ENCODE measurements around the gene LTBP1.
"Not testable (repeated sequence)": the region's sequence is repeated elsewhere in the genome, so short reads cannot be mapped to it uniquely, and the experiment has no call there.

LTBP1 gene

GRCh38 chr2:32958821-32959220, 12.1 kb downstream of the LTBP1 start:
- Histone ChIP-seq H3K4me3 (no peak overlapping the region), H3K27me3 (ENCODE audit: low read depth) (peaks cover 4% of the 10 kb centered on the region), H3K9me3 (no peaks in the 10 kb centered on the region), H3K4me1 (no peaks in the 10 kb centered on the region), H3K36me3 (replicated peaks) (no peaks in the 10 kb centered on the region)
- DNase-seq (ENCODE audit: low spot score in 2 of 2): no peak
- in situ Hi-C loops (cut with MboI; ENCODE audit: low sequenced_read_pairs): no loop called here

- Histone ChIP-seq H3K4me3 (no peak overlapping the region), H3K27me3 (ENCODE audit: low read depth) (peaks cover 4% of the 10 kb centered on the region), H3K9me3 (no peaks in the 10 kb centered on the region), H3K36me3 (replicated peaks) (no peaks in the 10 kb centered on the region), H3K4me1 (no peaks in the 10 kb centered on the region)
- in situ Hi-C loops (cut with MboI; ENCODE audit: low sequenced_read_pairs): no loop called here
- no peak for DNase-seq (ENCODE audit: low spot score in 2 of 2)
Observed at GRCh38 chr2:32960238-32960637, 13.5 kb downstream of the LTBP1 start.

DNA sequence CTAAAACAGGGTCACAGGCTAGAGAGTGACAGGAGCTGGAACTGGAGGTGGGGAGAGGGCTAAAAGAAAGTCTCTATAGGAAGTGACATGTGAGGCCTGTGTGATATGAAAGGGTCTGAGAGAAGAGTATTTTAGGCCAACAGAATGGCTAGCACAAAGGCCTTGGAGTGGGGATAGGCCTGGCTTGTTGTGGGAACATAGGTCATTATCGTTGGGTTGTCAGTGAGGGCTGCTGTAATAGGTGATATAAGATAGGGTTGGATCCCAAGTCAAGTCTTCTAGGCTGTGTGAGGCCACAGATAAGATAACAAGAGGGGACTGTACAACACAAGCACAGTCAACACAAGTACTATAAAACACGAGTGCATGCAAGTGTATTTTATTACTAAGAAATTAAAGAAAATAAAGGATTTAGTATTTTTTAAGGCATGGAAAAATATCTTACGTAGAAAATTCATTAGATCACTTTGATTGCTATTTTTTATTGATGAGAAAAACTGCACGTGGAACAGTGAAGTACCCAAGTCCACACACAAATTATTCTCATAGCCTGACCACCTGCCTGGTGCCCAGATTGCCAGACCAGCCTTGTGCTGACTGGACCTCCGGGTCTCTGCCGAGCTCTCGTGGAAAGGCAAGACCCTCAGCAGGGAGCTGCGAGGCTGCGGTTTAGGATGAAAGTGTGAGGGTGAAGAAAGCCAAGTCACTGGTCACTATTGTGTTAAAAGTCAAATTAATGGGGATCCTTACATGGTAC, 14.1 kb downstream of the LTBP1 start:
- Histone ChIP-seq H3K4me1 (no peaks in the 10 kb centered on the region), H3K4me3 (no peak overlapping the region), H3K36me3 (replicated peaks) (no peaks in the 10 kb centered on the region), H3K9me3 (no peaks in the 10 kb centered on the region), H3K27me3 (ENCODE audit: low read depth) (0 out of 2 replicates have a peak, but pooled peaks cover under 1% of the 10 kb centered on the region)
- in situ Hi-C loops (cut with MboI; ENCODE audit: low sequenced_read_pairs): no loop called here
- no peak for DNase-seq (ENCODE audit: low spot score in 2 of 2)

DNA sequence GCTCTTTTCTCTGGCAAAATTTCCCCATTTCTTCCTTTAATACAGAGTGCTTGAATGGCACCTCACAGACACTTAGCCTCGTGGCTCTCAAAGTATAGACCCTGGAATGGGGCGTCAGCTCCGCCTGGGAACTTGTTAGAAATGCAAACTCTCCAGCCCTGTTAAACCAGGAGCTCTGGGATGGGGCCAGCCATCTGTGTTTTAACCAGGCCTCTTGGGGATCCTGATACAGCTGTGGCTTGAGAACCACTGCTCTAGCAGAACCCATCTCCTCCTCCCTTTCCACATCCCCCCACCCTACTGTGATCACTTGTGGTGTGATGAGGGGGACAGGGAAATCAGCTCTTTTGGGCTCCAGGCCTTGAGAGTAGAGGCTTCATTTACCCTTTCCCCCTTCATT, 15.9 kb downstream of the LTBP1 start:
- DNase-seq (ENCODE audit: low spot score in 2 of 2): no peak
- Histone ChIP-seq H3K9me3 (no peaks in the 10 kb centered on the region), H3K36me3 (replicated peaks) (no peaks in the 10 kb centered on the region), H3K27me3 (ENCODE audit: low read depth) (no peaks in the 10 kb centered on the region), H3K4me1 (no peaks in the 10 kb centered on the region), H3K4me3 (no peak overlapping the region)
- in situ Hi-C loops (cut with MboI; ENCODE audit: low sequenced_read_pairs): no loop called here

DNA sequence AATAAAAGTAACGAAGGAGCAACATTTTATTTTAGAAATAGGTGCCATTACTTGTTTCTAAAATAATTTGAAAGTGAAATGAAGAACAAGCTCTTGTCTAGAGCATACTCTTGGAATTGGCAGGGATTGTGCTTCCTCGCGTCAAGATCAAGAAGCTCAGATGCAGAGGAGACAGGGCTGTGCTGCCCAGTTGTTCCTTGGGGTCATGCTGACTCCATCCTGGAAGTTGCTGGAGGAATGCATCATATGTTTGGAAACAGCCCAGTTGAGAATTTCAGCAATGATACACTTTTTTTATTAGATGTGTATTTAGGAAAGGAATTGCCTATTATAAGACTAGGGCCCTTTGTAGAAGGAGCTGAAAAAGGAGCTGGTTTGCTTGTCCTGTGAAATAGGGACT, 17.2 kb downstream of the LTBP1 start:
- H3K27me3 ChIP-seq (ENCODE audit: low read depth): no peaks in the 10 kb centered on the region
- H3K4me1 ChIP-seq: no peaks in the 10 kb centered on the region
- in situ Hi-C loops (cut with MboI; ENCODE audit: low sequenced_read_pairs): no loop called here
- DNase-seq (ENCODE audit: low spot score in 2 of 2): no peak
- no peaks in the 10 kb centered on the region for H3K36me3 ChIP-seq (replicated peaks)
- H3K9me3 ChIP-seq: no peaks in the 10 kb centered on the region
- no peak overlapping the region for H3K4me3 ChIP-seq

GRCh38 chr2:32965523-32966171, 18.9 kb downstream of the LTBP1 start:
- in situ Hi-C loops (cut with MboI; ENCODE audit: low sequenced_read_pairs): no loop called here
- no peak for DNase-seq (ENCODE audit: low spot score in 2 of 2)
- no peaks in the 10 kb centered on the region for H3K27me3 ChIP-seq (ENCODE audit: low read depth)
- no peaks in the 10 kb centered on the region for H3K4me1 ChIP-seq
- no peaks in the 10 kb centered on the region for H3K36me3 ChIP-seq (replicated peaks)
- H3K9me3 ChIP-seq: no peaks in the 10 kb centered on the region
- no peak overlapping the region for H3K4me3 ChIP-seq

DNA sequence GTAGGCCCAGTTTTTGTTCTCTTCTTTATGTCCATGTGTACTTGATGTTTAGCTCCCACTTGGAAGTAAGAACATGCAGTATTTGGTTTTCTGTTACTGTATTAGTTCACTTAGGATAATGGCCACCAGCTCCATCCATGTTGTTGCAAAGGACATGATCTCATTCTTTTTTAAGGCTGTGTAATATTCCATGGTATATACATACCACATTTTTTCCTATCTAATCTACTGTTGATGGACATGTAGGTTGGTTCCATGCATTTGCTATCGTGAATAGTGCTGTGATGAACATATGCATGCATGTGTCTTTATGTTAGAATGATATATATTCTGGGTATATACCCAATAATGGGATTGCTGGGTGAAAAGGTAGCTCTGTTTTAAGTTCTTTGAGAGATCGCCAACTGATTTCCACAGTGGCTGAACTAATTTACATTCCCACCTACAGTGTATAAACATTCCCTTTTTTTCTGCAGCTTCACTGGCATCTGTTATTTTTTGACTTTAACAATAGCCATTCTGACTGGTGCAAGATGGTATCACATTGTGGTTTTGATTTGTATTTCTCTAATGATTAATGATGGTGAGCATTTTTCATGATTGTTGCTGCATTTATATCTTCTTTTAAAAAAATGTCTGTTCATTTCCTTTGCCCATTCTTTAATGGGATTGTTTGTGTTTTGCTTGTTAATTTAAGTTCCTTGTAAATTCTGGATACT, 22.9 kb downstream of the LTBP1 start:
- DNase-seq (ENCODE audit: low spot score in 2 of 2): no peak
- Histone ChIP-seq H3K27me3 (ENCODE audit: low read depth) (no peaks in the 10 kb centered on the region), H3K36me3 (replicated peaks) (no peaks in the 10 kb centered on the region), H3K4me1 (no peaks in the 10 kb centered on the region), H3K4me3 (no peak overlapping the region), H3K9me3 (no peaks in the 10 kb centered on the region)
- in situ Hi-C loops (cut with MboI; ENCODE audit: low sequenced_read_pairs): no loop called here

DNA sequence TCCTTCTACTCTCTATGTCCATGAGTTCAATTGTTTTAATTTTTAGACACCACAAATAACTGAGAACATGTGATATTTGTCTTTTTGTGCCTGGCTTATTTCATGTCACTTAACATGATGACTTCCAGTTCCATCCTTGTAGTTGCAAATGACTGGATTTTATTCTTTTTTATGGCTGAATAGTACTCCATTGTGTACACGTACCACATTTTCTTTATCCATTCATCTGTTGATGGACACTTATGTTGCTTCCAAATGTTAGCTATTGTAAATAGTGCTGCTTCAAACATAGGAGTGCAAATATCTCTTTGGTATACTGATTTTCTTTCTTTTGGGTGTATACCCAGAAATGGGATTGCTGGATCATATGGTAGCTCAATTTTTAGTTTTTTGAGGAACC, 27.0 kb downstream of the LTBP1 start:
- H3K27me3 ChIP-seq (ENCODE audit: low read depth); in situ Hi-C loops (cut with MboI; ENCODE audit: low sequenced_read_pairs); H3K9me3 ChIP-seq; H3K36me3 ChIP-seq (replicated peaks); H3K4me1 ChIP-seq; DNase-seq (ENCODE audit: low spot score in 2 of 2); H3K4me3 ChIP-seq: not testable (repeated sequence)

- Histone ChIP-seq H3K27me3 (ENCODE audit: low read depth) (no peaks in the 10 kb centered on the region), H3K4me1 (no peaks in the 10 kb centered on the region), H3K36me3 (replicated peaks) (no peaks in the 10 kb centered on the region), H3K9me3 (no peaks in the 10 kb centered on the region), H3K4me3 (no peak overlapping the region)
- in situ Hi-C loops (cut with MboI; ENCODE audit: low sequenced_read_pairs): no loop called here
- no peak for DNase-seq (ENCODE audit: low spot score in 2 of 2)
Observed at GRCh38 chr2:32976409-32977063, 29.8 kb downstream of the LTBP1 start.

- Histone ChIP-seq H3K9me3 (no peaks in the 10 kb centered on the region), H3K27me3 (ENCODE audit: low read depth) (no peaks in the 10 kb centered on the region), H3K36me3 (replicated peaks) (no peaks in the 10 kb centered on the region), H3K4me3 (no peak overlapping the region), H3K4me1 (no peaks in the 10 kb centered on the region)
- in situ Hi-C loops (cut with MboI; ENCODE audit: low sequenced_read_pairs): no loop called here
- no peak for DNase-seq (ENCODE audit: low spot score in 2 of 2)
Observed at GRCh38 chr2:32977228-32977758, 30.5 kb downstream of the LTBP1 start.

DNA sequence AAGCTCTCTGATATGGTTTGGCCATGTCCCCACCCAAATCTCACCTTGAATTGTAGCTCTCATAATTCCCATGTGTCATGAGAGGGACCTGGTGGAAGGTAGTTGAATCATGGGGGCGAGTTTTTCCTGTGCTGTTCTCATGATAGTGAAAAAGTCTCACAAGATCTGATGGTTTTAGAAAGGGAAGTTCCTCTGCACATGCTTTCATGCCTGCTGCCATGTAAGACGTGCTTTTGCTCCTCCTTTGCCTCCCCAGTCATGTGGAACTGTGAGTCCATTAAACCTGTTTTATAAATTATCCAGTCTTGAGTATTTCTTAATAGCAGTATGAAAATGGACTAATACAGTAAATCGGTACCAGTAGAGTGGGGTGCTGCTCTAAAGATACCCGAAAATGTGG, 34.9 kb downstream of the LTBP1 start:
- no peak for DNase-seq (ENCODE audit: low spot score in 2 of 2)
- no peaks in the 10 kb centered on the region for H3K27me3 ChIP-seq (ENCODE audit: low read depth)
- in situ Hi-C loops (cut with MboI; ENCODE audit: low sequenced_read_pairs): no loop called here
- H3K4me3 ChIP-seq: no peak overlapping the region
- H3K36me3 ChIP-seq (replicated peaks): no peaks in the 10 kb centered on the region
- no peaks in the 10 kb centered on the region for H3K9me3 ChIP-seq
- H3K4me1 ChIP-seq: no peaks in the 10 kb centered on the region

DNA sequence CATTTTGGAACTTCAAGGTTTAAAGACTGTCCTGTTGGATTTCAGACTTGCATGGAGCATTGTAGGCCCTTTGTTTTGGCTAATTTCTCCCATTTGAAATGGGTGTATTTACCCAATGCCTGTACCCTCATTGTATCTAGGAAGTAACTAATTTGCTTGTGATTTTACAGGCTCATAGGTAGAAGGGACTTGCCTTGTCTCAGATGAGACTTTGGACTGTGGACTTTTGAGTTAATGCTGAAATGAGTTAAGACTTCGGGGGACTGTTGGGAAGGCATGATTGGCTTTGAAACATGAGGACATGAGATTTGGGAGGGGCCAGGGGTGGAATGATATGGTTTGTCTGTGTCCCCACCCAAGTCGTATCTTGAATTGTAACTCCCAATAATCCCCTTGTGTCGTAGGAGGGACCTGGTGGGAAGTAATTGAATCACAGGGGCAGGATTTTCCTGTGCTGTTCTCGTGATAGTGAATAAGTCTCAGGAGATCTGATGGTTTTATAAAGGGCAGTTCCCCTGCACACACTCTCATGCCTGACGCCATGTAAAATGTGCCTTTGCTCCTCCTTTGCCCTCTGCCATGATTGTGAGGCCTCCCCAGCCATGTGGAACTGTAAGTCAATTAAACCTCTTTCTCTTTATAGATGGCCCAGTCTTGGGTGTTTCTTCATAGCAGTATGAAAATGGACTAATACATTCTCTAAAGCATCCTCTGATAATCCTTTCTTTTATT, 36.6 kb downstream of the LTBP1 start:
- in situ Hi-C loops (cut with MboI; ENCODE audit: low sequenced_read_pairs); H3K4me3 ChIP-seq; H3K4me1 ChIP-seq; H3K36me3 ChIP-seq (replicated peaks); H3K9me3 ChIP-seq; DNase-seq (ENCODE audit: low spot score in 2 of 2); H3K27me3 ChIP-seq (ENCODE audit: low read depth): not testable (repeated sequence)

- H3K9me3 ChIP-seq: no peaks in the 10 kb centered on the region
Observed at GRCh38 chr2:32986480-32986879, 39.7 kb downstream of the LTBP1 start.

More at GRCh38 chr2:32986480-32986879, 39.7 kb downstream of the LTBP1 start:
- no peak overlapping the region for H3K4me3 ChIP-seq
- H3K4me1 ChIP-seq: no peaks in the 10 kb centered on the region
- H3K27me3 ChIP-seq (ENCODE audit: low read depth): no peaks in the 10 kb centered on the region
- DNase-seq (ENCODE audit: low spot score in 2 of 2): no peak
- in situ Hi-C loops (cut with MboI; ENCODE audit: low sequenced_read_pairs): no loop called here
- H3K36me3 ChIP-seq (replicated peaks): no peaks in the 10 kb centered on the region

Measured in HAP-1 (cell line).